ENCODE measurements around the gene C9orf153. TPM values are rescaled to one million over a fixed set of nuclear protein-coding genes. Genes with fewer than 3 reads are reported as not detected.

Gene C9orf153
- total RNA-seq, 1 donor from 2014 or later = 0.38 TPM

- H3K9me3 ChIP-seq (replicated peaks) = no peaks in the 10 kb centered on the region
- H3K36me3 ChIP-seq = peaks cover under 1% of the 10 kb centered on the region
- no peak for DNase-seq
- TF ChIP-seq, protein P1, sequence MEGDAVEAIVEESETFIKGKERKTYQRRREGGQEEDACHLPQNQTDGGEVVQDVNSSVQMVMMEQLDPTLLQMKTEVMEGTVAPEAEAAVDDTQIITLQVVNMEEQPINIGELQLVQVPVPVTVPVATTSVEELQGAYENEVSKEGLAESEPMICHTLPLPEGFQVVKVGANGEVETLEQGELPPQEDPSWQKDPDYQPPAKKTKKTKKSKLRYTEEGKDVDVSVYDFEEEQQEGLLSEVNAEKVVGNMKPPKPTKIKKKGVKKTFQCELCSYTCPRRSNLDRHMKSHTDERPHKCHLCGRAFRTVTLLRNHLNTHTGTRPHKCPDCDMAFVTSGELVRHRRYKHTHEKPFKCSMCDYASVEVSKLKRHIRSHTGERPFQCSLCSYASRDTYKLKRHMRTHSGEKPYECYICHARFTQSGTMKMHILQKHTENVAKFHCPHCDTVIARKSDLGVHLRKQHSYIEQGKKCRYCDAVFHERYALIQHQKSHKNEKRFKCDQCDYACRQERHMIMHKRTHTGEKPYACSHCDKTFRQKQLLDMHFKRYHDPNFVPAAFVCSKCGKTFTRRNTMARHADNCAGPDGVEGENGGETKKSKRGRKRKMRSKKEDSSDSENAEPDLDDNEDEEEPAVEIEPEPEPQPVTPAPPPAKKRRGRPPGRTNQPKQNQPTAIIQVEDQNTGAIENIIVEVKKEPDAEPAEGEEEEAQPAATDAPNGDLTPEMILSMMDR (IDR thresholded peaks at IDR 0.05; ENCODE audit: borderline replicate concordance) = no peak
- H3K4me3 ChIP-seq = no peak overlapping the region
- H3K4me1 ChIP-seq = peaks cover 31% of the 10 kb centered on the region
- H3K27me3 ChIP-seq (ENCODE audit: low read depth) = no peaks in the 10 kb centered on the region
- H3K27ac ChIP-seq (replicated peaks) = no peak overlapping the region
- intact Hi-C loops (cut with micrococcal nuclease) = no loop called here
These were observed 25.8 kb upstream of the C9orf153 start for GRCh38 chr9:86285261-86285660.

GRCh38 chr9:86282979-86283535 lies 23.6 kb upstream of the C9orf153 start:
- intact Hi-C loops (cut with micrococcal nuclease) = no loop called here
- Histone ChIP-seq H3K4me1 (peaks cover 53% of the 10 kb centered on the region), H3K36me3 (peaks cover 8% of the 10 kb centered on the region), H3K27ac (replicated peaks) (peak overlapping the region; percentile 98), H3K9me3 (replicated peaks) (no peaks in the 10 kb centered on the region), H3K27me3 (ENCODE audit: low read depth) (no peaks in the 10 kb centered on the region), H3K4me3 (peak overlapping the region; percentile 90)
- TF ChIP-seq, protein P1 (IDR thresholded peaks at IDR 0.05; ENCODE audit: borderline replicate concordance) = no peak
- no peak for DNase-seq

DNA sequence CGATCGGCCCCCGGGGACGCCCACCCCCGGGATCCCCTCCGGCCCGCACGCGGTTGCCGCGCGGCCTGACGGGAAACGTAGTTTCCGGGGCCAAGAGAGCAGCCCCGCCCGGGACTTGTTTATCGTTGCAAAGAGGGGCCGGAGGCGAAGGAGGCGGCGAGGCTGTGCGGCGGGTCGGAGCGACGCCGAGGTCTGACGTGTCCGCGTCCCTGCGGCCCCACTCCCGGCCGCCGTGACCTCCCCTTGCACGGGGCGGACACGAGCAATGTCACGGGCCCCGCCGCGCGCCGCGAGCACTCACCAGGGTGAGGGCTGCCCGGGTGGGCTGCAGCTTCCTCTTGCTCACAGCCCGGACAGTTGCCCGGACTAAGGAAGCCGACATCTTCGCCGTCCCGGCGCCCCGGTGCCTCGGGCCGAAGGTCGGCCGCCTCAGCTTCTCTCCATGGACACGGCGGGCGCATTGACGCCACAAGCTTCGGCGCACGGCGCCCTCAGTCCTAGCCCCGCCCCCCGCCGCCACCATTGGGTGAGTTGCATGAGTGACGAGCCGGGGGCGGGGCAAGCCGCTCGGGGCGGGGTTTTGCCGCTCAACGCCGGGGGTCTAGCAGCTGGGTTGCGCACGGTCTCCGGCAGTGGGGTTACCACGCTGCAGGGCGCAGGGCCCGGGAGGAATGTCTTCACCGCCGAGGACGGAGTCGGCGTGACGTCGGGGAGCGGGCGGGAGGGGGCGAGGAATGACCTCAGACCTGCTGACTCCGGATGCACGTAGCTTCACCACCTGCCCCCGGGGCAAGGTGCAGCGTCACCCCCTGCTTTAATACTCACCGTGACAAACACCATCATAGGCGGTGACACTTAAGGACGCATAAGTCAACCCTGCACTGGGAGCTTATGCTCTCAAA lies 22.9 kb upstream of the C9orf153 start, which contains the start of gene ISCA1:
Gene ISCA1, minus strand, starts transcription at position 462 of the 902 bp plus-strand sequence. Its CDS starts 80 bp downstream, at position 382.
- Histone ChIP-seq H3K27ac (replicated peaks) (peak within 1 kb of the TSS; percentile 98), H3K36me3 (peaks cover 8% of the 10 kb centered on the region), H3K27me3 (ENCODE audit: low read depth) (no peaks in the 10 kb centered on the region), H3K4me1 (peaks cover 60% of the 10 kb centered on the region), H3K9me3 (replicated peaks) (no peaks in the 10 kb centered on the region), H3K4me3 (peak within 1 kb of the TSS; percentile 90)
- TF ChIP-seq, protein P1 (IDR thresholded peaks at IDR 0.05; ENCODE audit: borderline replicate concordance) = no peak
- intact Hi-C loops (cut with micrococcal nuclease) = no loop called here
- peak; percentile 98 for DNase-seq

DNA sequence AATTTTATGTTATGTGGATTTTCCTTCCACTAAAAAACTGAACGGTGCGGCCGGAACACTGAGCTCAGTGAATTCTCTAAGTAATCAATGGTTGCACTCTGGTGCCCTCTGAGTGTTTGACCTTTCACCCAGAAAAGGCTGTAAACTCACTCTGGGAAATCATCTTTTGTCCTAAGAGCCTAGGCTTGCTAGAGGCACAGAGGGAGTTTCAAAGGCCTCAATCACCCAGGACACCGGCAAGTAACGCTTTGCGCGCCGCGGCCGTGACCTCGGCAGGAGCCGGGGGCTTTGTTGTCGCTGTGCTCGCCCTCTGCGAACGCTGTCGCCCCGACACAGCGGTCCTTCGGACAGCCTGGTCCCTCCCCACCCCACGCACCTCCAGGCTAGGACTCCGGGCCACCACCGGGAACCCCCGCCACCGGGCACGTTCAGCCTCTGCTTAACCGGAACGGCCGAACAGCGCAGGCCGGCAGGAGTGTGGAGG lies 22.2 kb upstream of the C9orf153 start:
- Histone ChIP-seq H3K4me3 (peak overlapping the region; percentile 90), H3K27ac (replicated peaks) (peak overlapping the region; percentile 98), H3K4me1 (peaks cover 67% of the 10 kb centered on the region), H3K27me3 (ENCODE audit: low read depth) (no peaks in the 10 kb centered on the region), H3K36me3 (peaks cover 8% of the 10 kb centered on the region), H3K9me3 (replicated peaks) (no peaks in the 10 kb centered on the region)
- intact Hi-C loops (cut with micrococcal nuclease) = no loop called here
- DNase-seq = no peak
- TF ChIP-seq, protein P1 (IDR thresholded peaks at IDR 0.05; ENCODE audit: borderline replicate concordance) = no peak

- Histone ChIP-seq H3K4me1 (peaks cover 78% of the 10 kb centered on the region), H3K4me3 (peak overlapping the region; percentile 90), H3K9me3 (replicated peaks) (no peaks in the 10 kb centered on the region), H3K27me3 (ENCODE audit: low read depth) (no peaks in the 10 kb centered on the region), H3K36me3 (peaks cover 8% of the 10 kb centered on the region), H3K27ac (replicated peaks) (no peak overlapping the region)
- DNase-seq = no peak
- TF ChIP-seq, protein P1 (IDR thresholded peaks at IDR 0.05; ENCODE audit: borderline replicate concordance) = no peak
- intact Hi-C loops (cut with micrococcal nuclease) = no loop called here
These were observed 21.1 kb upstream of the C9orf153 start for GRCh38 chr9:86280580-86280979.
